ENCODE results near the gene TMEM132C.

DNA sequence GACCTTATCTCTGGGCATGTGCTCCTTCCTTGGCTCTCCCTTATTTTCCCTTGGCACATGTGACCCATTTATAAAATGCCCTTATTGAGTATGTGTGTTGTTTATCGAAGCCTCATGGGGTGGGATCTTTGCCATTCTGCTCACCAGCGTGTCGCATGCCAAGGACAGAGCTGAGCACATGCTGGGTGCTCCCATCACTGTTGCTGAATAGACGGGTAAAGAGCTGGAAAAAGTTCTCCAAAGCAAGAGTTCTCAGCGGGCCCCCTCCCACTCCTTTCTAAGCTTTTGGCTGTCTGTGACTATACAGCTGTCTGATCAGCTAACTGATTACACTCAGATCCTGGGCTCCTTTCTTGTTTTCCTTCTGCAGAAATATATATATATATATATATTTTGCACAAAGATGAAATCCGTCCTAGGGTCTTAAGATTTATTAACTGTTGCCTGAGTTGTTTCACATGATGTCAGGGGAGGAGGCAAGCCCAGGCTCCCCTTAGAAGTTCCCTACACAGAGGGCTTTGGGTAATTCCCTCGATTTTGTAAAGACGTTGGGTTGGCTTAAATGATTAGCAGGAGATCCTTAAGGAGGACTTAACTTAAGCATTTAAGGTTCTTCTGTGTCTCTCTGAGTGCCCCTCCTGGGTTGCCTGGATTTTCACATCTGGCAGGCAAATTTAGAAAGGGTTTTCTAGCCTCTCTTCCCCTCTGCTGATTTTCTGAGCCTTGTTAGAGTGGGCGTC lies 71.6 kb downstream of the TMEM132C start:
- TF ChIP-seq CTCF (IDR thresholded peaks at IDR 0.05; ENCODE audit: extremely low read depth in 1 of 2, insufficient read depth in 1 of 2, low read depth in 1 of 2, low read length in 2 of 2) (no peak), POLR2AphosphoS5 (IDR thresholded peaks at IDR 0.05; ENCODE audit: insufficient read depth, low read depth, low read length) (no peak), POLR2A (IDR thresholded peaks at IDR 0.05; ENCODE audit: low read depth, low read length) (no peak), EZH2 (IDR thresholded peaks at IDR 0.05; ENCODE audit: borderline replicate concordance, low read depth, low read length, severe bottlenecking) (no peak), JUN (IDR thresholded peaks at IDR 0.05; ENCODE audit: borderline replicate concordance, insufficient read depth, insufficient read length, low read depth) (no peak), MYC (IDR thresholded peaks at IDR 0.05; ENCODE audit: low read depth, low read length) (no peak), FOS (IDR thresholded peaks at IDR 0.05; ENCODE audit: borderline replicate concordance, insufficient read depth, low read length) (no peak)
- TF ChIP-seq, protein P1, sequence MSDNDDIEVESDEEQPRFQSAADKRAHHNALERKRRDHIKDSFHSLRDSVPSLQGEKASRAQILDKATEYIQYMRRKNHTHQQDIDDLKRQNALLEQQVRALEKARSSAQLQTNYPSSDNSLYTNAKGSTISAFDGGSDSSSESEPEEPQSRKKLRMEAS (IDR thresholded peaks at IDR 0.05; ENCODE audit: insufficient read depth, insufficient read length): no peak

Data from endothelial cell of umbilical vein (primary cell).